Trophoblast cell (in vitro differentiated cells and primary cell): ENCODE measurements around the gene SCN10A.

Source experiments
- DNase-seq, 2 donors: peaks; one replicate each; pipeline ENCODE4 v3.0.0-alpha.2; 2016
- H2AFZ ChIP-seq: 2 replicates; pipeline ENCODE4 v1.6.1; 2013; ENCODE audit warnings: low read length, moderate library complexity, mild to moderate bottlenecking; ENCODE audit not compliant: insufficient read depth, poor library complexity
- H2AK5ac ChIP-seq: 2 replicates; pipeline ENCODE4 v1.6.1; 2013; ENCODE audit warnings: mild to moderate bottlenecking, low read length
- H2BK120ac ChIP-seq: 2 replicates; pipeline ENCODE4 v1.6.1; 2013; ENCODE audit warnings: low read length, mild to moderate bottlenecking, moderate library complexity; ENCODE audit not compliant: insufficient read depth, poor library complexity
- H2BK12ac ChIP-seq: 2 replicates; pipeline ENCODE4 v1.6.1; 2013; ENCODE audit warnings: mild to moderate bottlenecking, low read length, moderate library complexity
- H2BK5ac ChIP-seq: 2 replicates; pipeline ENCODE4 v1.6.1; 2013; ENCODE audit warnings: low read length, low read depth, moderate library complexity, mild to moderate bottlenecking; ENCODE audit not compliant: poor library complexity
- H3K14ac ChIP-seq: 2 replicates; pipeline ENCODE4 v1.6.1; 2013; ENCODE audit warnings: mild to moderate bottlenecking, low read length
- H3K18ac ChIP-seq: 2 replicates; pipeline ENCODE4 v1.6.1; 2013; ENCODE audit warnings: mild to moderate bottlenecking, low read length
- H3K23ac ChIP-seq: 2 replicates; pipeline ENCODE4 v1.6.1; 2013; ENCODE audit warnings: low read length
- H3K27ac ChIP-seq: 2 replicates; pipeline ENCODE4 v1.5.1; 2013; ENCODE audit warnings: low read depth, mild to moderate bottlenecking, inconsistent platforms, low read length, moderate library complexity
- H3K27me3 ChIP-seq: 2 replicates; pipeline ENCODE4 v1.6.1; 2013; ENCODE audit warnings: inconsistent platforms, mild to moderate bottlenecking, low read length, moderate library complexity; ENCODE audit not compliant: insufficient read depth
- H3K36me3 ChIP-seq, 2 experiments: 1 replicate in 1 of 2; 2 replicates in 1 of 2; pipeline ENCODE4 v1.6.1; 2013; ENCODE audit warnings: low read length in 2 of 2, mild to moderate bottlenecking in 2 of 2, moderate library complexity in 1 of 2; ENCODE audit not compliant: insufficient read depth in 2 of 2, control insufficient read depth in 1 of 2
- H3K4ac ChIP-seq: 2 replicates; pipeline ENCODE4 v1.6.1; 2013; ENCODE audit warnings: low read depth, mild to moderate bottlenecking, low read length, moderate library complexity
- H3K4me1 ChIP-seq, 2 experiments: 1 replicate in 1 of 2; 2 replicates in 1 of 2; pipeline ENCODE4 v1.6.1; 2013; ENCODE audit warnings: low read length in 2 of 2, mild to moderate bottlenecking in 2 of 2, moderate library complexity in 1 of 2; ENCODE audit not compliant: insufficient read depth in 2 of 2, control insufficient read depth in 1 of 2
- H3K4me2 ChIP-seq: 2 replicates; pipeline ENCODE4 v1.6.1; 2013; ENCODE audit warnings: inconsistent platforms, mild to moderate bottlenecking, low read length, moderate library complexity
- H3K4me3 ChIP-seq: 2 replicates; pipeline ENCODE4 v1.5.1; 2013; ENCODE audit warnings: mild to moderate bottlenecking, low read depth, low read length, inconsistent platforms
- H3K79me1 ChIP-seq: one replicate; pipeline ENCODE4 v1.6.1; 2013; ENCODE audit warnings: low read length
- H3K79me2 ChIP-seq: 2 replicates; pipeline ENCODE4 v1.6.1; 2013; ENCODE audit warnings: low read length, mild to moderate bottlenecking; ENCODE audit not compliant: control insufficient read depth, insufficient read depth, poor library complexity
- H3K9ac ChIP-seq: 2 replicates; pipeline ENCODE4 v1.6.1; 2013; ENCODE audit warnings: mild to moderate bottlenecking, low read length
- H3K9me3 ChIP-seq: 2 replicates; pipeline ENCODE4 v1.6.1; 2013; ENCODE audit warnings: low read depth, mild to moderate bottlenecking, control low read depth, inconsistent platforms, low read length; ENCODE audit not compliant: insufficient read depth
- H4K12ac ChIP-seq: 2 replicates; pipeline ENCODE4 v1.6.1; 2013; ENCODE audit warnings: low read depth, mild to moderate bottlenecking, low read length, moderate library complexity
- H4K8ac ChIP-seq: 2 replicates; pipeline ENCODE4 v1.6.1; 2013; ENCODE audit warnings: low read depth, mild to moderate bottlenecking, low read length, moderate library complexity
- H4K91ac ChIP-seq: one replicate; pipeline ENCODE4 v1.6.1; 2013; ENCODE audit warnings: low read depth, mild to moderate bottlenecking, low read length, moderate library complexity
- WGBS: extraction: QIAGEN DNeasy Blood & Tissue Kit; methylation state at CpG from one replicate; pipeline ENCODE4 v1.1.7; 2013; ENCODE audit warnings: missing lambda C conversion rate; ENCODE audit not compliant: insufficient read length, insufficient coverage; ENCODE audit errors: extremely low coverage; 5-methylcytosine and 5-hydroxymethylcytosine counted together

The SCN10A gene

GRCh38 chr3:38739931-38740330 is 76.1 kb downstream of the SCN10A start:
- no CpG with 5 or more reads among the region's 3 CpGs for WGBS
- Histone ChIP-seq H3K79me2 (no peaks in the 10 kb centered on the region), H3K4me1 (no peaks in the 10 kb centered on the region), H2BK12ac (no peak overlapping the region), H3K79me1 (no peaks in the 10 kb centered on the region), H3K14ac (no peak overlapping the region), H2BK5ac (no peak overlapping the region), H3K4ac (no peak overlapping the region), H3K9me3 (peaks cover 3% of the 10 kb centered on the region), H3K27ac (no peak overlapping the region), H3K36me3 (no peaks in the 10 kb centered on the region), H3K9ac (no peak overlapping the region), H3K18ac (no peak overlapping the region), H3K4me2 (no peak overlapping the region), H2AFZ (no peak overlapping the region), H2AK5ac (no peak overlapping the region), H4K12ac (no peak overlapping the region), H4K91ac (no peak overlapping the region), H3K4me3 (no peak overlapping the region), H2BK120ac (no peak overlapping the region), H4K8ac (no peak overlapping the region), H3K23ac (no peak overlapping the region), H3K27me3 (no peaks in the 10 kb centered on the region)
- DNase-seq = no peak

DNA sequence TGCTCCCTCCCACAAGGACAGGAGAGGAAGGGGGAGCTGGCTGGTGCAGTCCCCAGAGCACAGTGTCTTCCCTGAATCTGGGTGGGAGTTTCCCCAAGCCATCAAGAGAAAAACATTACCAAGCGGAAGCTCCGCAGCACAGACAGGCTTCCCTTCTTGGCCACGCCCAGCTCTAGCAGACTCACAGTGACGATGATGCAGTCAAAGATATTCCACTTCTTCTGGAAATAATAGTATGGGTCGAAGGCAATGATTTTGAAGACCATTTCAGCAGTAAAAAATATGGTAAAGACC is 76.7 kb downstream of the SCN10A start:
- H3K9me3 ChIP-seq = peaks cover 3% of the 10 kb centered on the region
- no peak overlapping the region for H2BK12ac ChIP-seq
- H4K12ac ChIP-seq = no peak overlapping the region
- no peak overlapping the region for H3K4me2 ChIP-seq
- no peaks in the 10 kb centered on the region for H3K4me1 ChIP-seq
- no peak overlapping the region for H4K91ac ChIP-seq
- no peak overlapping the region for H2AK5ac ChIP-seq
- H3K27me3 ChIP-seq = no peaks in the 10 kb centered on the region
- no peak overlapping the region for H3K4me3 ChIP-seq
- no peaks in the 10 kb centered on the region for H3K36me3 ChIP-seq
- H3K9ac ChIP-seq = no peak overlapping the region
- H3K79me1 ChIP-seq = no peaks in the 10 kb centered on the region
- no peak overlapping the region for H2BK5ac ChIP-seq
- H3K79me2 ChIP-seq = no peaks in the 10 kb centered on the region
- no peak overlapping the region for H4K8ac ChIP-seq
- H3K27ac ChIP-seq = no peak overlapping the region
- no peak overlapping the region for H3K23ac ChIP-seq
- no peak for DNase-seq
- no peak overlapping the region for H3K18ac ChIP-seq
- no peak overlapping the region for H2BK120ac ChIP-seq
- no peak overlapping the region for H3K4ac ChIP-seq
- H2AFZ ChIP-seq = no peak overlapping the region
- no CpG with 5 or more reads among the region's 5 CpGs for WGBS
- H3K14ac ChIP-seq = no peak overlapping the region

DNA sequence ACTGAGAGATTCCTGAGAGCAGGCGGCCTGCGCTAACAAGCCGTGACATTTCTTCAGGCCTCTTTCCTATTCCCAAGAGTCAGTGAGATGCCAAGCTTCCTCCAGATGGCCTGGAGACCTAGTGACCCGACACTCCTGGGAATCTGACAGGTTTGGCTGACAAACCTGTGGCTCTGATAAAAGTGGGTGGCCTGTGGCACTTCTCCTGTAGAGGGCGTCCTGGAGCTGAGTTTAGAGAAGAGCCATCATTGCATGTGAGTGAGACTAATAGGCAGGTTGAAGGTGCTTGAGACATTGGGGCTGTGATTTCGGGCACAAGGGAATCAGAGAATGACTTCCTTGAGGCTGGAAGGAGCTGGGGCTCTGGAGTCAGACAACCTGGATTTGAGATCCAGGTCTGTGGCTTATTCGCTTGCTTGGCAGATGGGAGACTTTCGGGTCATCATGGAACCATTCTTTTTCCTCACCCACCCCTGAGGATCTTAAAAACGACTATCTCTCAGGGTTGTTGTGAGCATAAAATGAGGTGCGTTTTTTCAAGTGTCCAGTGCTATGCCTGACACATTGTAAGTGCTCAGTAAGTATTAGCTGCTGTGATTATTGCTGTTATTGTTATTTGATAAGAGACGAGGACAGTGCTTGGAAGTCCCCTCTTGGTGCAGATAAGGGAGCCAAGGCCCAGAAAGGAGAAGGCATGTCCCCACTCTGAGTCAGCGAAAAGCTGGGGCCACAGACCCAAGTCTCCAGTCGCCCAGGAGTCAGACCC is 77.2 kb downstream of the SCN10A start:
- no peak overlapping the region for H3K14ac ChIP-seq
- no peak overlapping the region for H3K4me2 ChIP-seq
- no peak overlapping the region for H4K12ac ChIP-seq
- WGBS = no CpG with 5 or more reads among the region's 13 CpGs
- peaks cover 3% of the 10 kb centered on the region for H3K9me3 ChIP-seq
- no peak overlapping the region for H3K9ac ChIP-seq
- H3K79me2 ChIP-seq = no peaks in the 10 kb centered on the region
- no peak overlapping the region for H3K23ac ChIP-seq
- H3K79me1 ChIP-seq = no peaks in the 10 kb centered on the region
- H3K36me3 ChIP-seq = no peaks in the 10 kb centered on the region
- H3K27ac ChIP-seq = no peak overlapping the region
- no peak overlapping the region for H3K18ac ChIP-seq
- no peak overlapping the region for H3K4ac ChIP-seq
- no peak overlapping the region for H2AK5ac ChIP-seq
- no peak overlapping the region for H2BK5ac ChIP-seq
- H4K91ac ChIP-seq = no peak overlapping the region
- H2AFZ ChIP-seq = no peak overlapping the region
- H4K8ac ChIP-seq = no peak overlapping the region
- H3K4me3 ChIP-seq = no peak overlapping the region
- no peak overlapping the region for H2BK12ac ChIP-seq
- peak; percentile 11 to 62 for DNase-seq
- no peaks in the 10 kb centered on the region for H3K27me3 ChIP-seq
- H3K4me1 ChIP-seq = no peaks in the 10 kb centered on the region
- no peak overlapping the region for H2BK120ac ChIP-seq

DNA sequence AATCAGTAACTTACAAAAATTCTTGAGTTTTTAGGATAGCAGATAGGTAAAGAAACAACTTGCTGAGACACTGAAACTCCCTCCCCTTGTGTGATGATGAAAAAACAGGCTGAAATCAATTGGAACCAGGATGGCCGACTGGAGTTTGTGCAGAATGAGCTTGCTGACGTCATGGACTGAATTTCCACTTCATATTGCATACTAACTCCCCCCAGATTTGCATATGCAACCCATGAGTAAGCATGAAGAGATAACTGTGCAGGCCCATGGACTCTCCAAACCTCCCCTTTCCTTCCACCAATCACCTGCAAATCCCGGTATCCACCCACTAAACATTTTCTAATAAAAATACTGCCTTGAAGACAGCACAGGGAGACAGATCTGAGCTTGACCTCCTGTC is 84.5 kb downstream of the SCN10A start:
- no peak overlapping the region for H2AFZ ChIP-seq

More for the DNA sequence above, 84.5 kb downstream of the SCN10A start:
- no peaks in the 10 kb centered on the region for H3K27me3 ChIP-seq
- no peak overlapping the region for H3K9ac ChIP-seq
- no peaks in the 10 kb centered on the region for H3K36me3 ChIP-seq
- H3K4me1 ChIP-seq = no peaks in the 10 kb centered on the region
- no peak overlapping the region for H2BK12ac ChIP-seq
- no peak overlapping the region for H3K4me2 ChIP-seq
- H2AK5ac ChIP-seq = no peak overlapping the region
- no peak for DNase-seq
- no peak overlapping the region for H2BK5ac ChIP-seq
- H3K79me1 ChIP-seq = no peaks in the 10 kb centered on the region
- H4K91ac ChIP-seq = no peak overlapping the region
- H3K27ac ChIP-seq = no peak overlapping the region
- no peak overlapping the region for H3K23ac ChIP-seq
- H3K14ac ChIP-seq = no peak overlapping the region
- no peak overlapping the region for H4K8ac ChIP-seq
- H3K18ac ChIP-seq = no peak overlapping the region
- H3K9me3 ChIP-seq = no peaks in the 10 kb centered on the region
- H2BK120ac ChIP-seq = no peak overlapping the region
- no peak overlapping the region for H3K4ac ChIP-seq
- no peak overlapping the region for H3K4me3 ChIP-seq
- no peak overlapping the region for H4K12ac ChIP-seq
- no CpG with 5 or more reads among the region's 3 CpGs for WGBS
- no peaks in the 10 kb centered on the region for H3K79me2 ChIP-seq
